GM12878 (cell line): ENCODE measurements around the gene NCAM2. TPM values are rescaled to one million over a fixed set of nuclear protein-coding genes. Genes with fewer than 3 reads are reported as not detected.

Experiments used
- ATAC-seq: fragments of 200-7000 bp; cut with Tn5 transposase; 3 replicates; pipeline ENCODE4 v1.9.1; 2020; ENCODE audit warnings: mild to moderate bottlenecking, moderate library complexity
- BruUV-seq: library from RNA; stranded (reverse); fragments of 400-500 nt; replicated peaks from 2 replicates; lab custom pipeline; 2021; lab: Mats Ljungman, UMichigan
- CTCF ChIA-PET: fragments of 300-600 bp; sonication (Branson Sonifier 250); formaldehyde crosslinking; extraction: SDS; loops from one replicate; lab custom pipeline; 2021; ENCODE audit warnings: inconsistent platforms; lab: Yijun Ruan, JAX
- POLR2A ChIA-PET: fragments of 350-600 bp; formaldehyde crosslinking; extraction: SDS; loops from one replicate; lab custom pipeline; 2021; ENCODE audit warnings: inconsistent platforms; lab: Charles Lee
- RAD21 ChIA-PET: fragments of 300-600 bp; sonication (Branson Sonifier 250); formaldehyde crosslinking; loops from one replicate; lab custom pipeline; 2023; ENCODE audit warnings: antibody characterized with exemption; ENCODE audit not compliant: unreplicated experiment; lab: Charles Lee
- SMC1A ChIA-PET: fragments of 300-600 bp; sonication (Branson Sonifier 250); formaldehyde crosslinking; loops from one replicate; lab custom pipeline; 2023; ENCODE audit not compliant: unreplicated experiment, uncharacterized antibody; lab: Charles Lee
- DNase-seq: peaks from one replicate; pipeline ENCODE4 v3.0.0-alpha.2; 2011; ENCODE audit warnings: low read depth, low spot score
- FAIRE-seq: peaks from 3 replicates; lab custom pipeline; 2011; peaks lifted over from hg19 to GRCh38; lab: Jason Lieb, UNC
- H2AFZ ChIP-seq: 2 replicates; pipeline ENCODE4 v1.6.0; 2011; ENCODE audit warnings: low read depth, low read length, control low read depth; ENCODE audit not compliant: control insufficient read depth
- H3K27ac ChIP-seq: 2 replicates; pipeline ENCODE4 v1.5.1; 2011; ENCODE audit warnings: control low read depth; ENCODE audit not compliant: control insufficient read depth, insufficient read depth
- H3K27me3 ChIP-seq, 2 experiments: replicated peaks in 1 of 2; 2 replicates each; pipeline versions ENCODE4 v1.6.0 to v1.6.1; 2011; ENCODE audit warnings: low read length in 1 of 2; ENCODE audit not compliant: control insufficient read depth in 2 of 2, insufficient read depth in 2 of 2
- H3K36me3 ChIP-seq, 2 experiments: 2 replicates each; pipeline ENCODE4 v1.5.1; 2011; ENCODE audit warnings: low read length in 1 of 2; ENCODE audit not compliant: control insufficient read depth in 2 of 2, insufficient read depth in 2 of 2
- H3K4me1 ChIP-seq: 2 replicates; pipeline ENCODE4 v1.6.1; 2011; ENCODE audit warnings: mild to moderate bottlenecking, low read length, moderate library complexity, mixed read lengths; ENCODE audit not compliant: control insufficient read depth, insufficient read depth
- H3K4me2 ChIP-seq: 2 replicates; pipeline ENCODE4 v1.6.0; 2011; ENCODE audit warnings: control low read depth; ENCODE audit not compliant: control insufficient read depth, insufficient read depth
- H3K4me3 ChIP-seq: fragments of 200-600 bp; sonication (generic); 2 replicates; pipeline ENCODE4 v1.5.1; 2016
- H3K79me2 ChIP-seq: 2 replicates; pipeline ENCODE4 v1.6.0; 2011; ENCODE audit warnings: low read length; ENCODE audit not compliant: control insufficient read depth, insufficient read depth
- H3K9ac ChIP-seq: 2 replicates; pipeline ENCODE4 v1.8.0; 2011; ENCODE audit warnings: low read length, control low read depth, mixed read lengths; ENCODE audit not compliant: control insufficient read depth, insufficient read depth
- H3K9me3 ChIP-seq: replicated peaks from 3 replicates; pipeline ENCODE4 v1.5.1; 2011; ENCODE audit warnings: mild to moderate bottlenecking, low read length; ENCODE audit not compliant: control insufficient read depth, insufficient read depth
- H4K20me1 ChIP-seq: 2 replicates; pipeline ENCODE4 v1.6.0; 2011; ENCODE audit not compliant: control insufficient read depth, insufficient read depth
- HDGF ChIP-seq: fragments of 450-650 bp; IDR thresholded peaks from 2 replicates; pipeline ENCODE4 v1.6.1; 2016; ENCODE audit warnings: antibody characterized with exemption
- SMAD1 ChIP-seq: fragments of 450-650 bp; IDR thresholded peaks from 2 replicates; pipeline ENCODE4 v1.6.1; 2018; ENCODE audit warnings: mild to moderate bottlenecking, low read depth; ENCODE audit not compliant: partially characterized antibody
- SMARCA5 ChIP-seq: fragments of 450-650 bp; IDR thresholded peaks from 2 replicates; pipeline ENCODE4 v1.6.1; 2017; ENCODE audit warnings: mild to moderate bottlenecking
- USF1 ChIP-seq: IDR thresholded peaks from 2 replicates; pipeline ENCODE4 v1.6.1; 2011; ENCODE audit warnings: borderline replicate concordance, low read depth, mild to moderate bottlenecking, moderate library complexity, mixed read lengths, low read length; ENCODE audit not compliant: insufficient read depth; ENCODE audit errors: extremely low read length
- WGBS: methylation state at CpG from one replicate; pipeline ENCODE4 v1.1.6; 2016; ENCODE audit warnings: low lambda C conversion rate; ENCODE audit not compliant: insufficient replicate concordance, insufficient coverage; ENCODE audit errors: missing lambda C conversion rate; 5-methylcytosine and 5-hydroxymethylcytosine counted together
- in situ Hi-C: fragments of 300-500 bp; cut with MboI; formaldehyde crosslinking; loops from 9 replicates; pipeline ENCODE4 v1.14.3; 2018; ENCODE audit warnings: mixed read lengths
- intact Hi-C: fragments of 100-400 bp; cut with micrococcal nuclease; formaldehyde crosslinking; loops from one replicate; pipeline ENCODE4 v1.14.2; 2022; ENCODE audit not compliant: unreplicated experiment
- polyA plus RNA-seq, 11 experiments: library from polyadenylated mRNA; depleted of rRNA in 4 of 11; unstranded in 6 of 11; stranded (reverse) in 5 of 11; fragments of >200 nt; fragmentation: Nextera tagmentation in 4 of 11; fragmentation: Illumina TruSeq in 1 of 11; extraction: Ambion mirVana in 4 of 11; extraction: Trizol in 1 of 11; gene quantifications; 1 replicate in 1 of 11; 2 replicates in 10 of 11; pipeline versions ENCODE4 v1.2.1 to v1.2.3, GENCODE V29; 2011 to 2016; ENCODE audit warnings: inconsistent platforms in 2 of 11, missing spikeins in 2 of 11, low read depth in 1 of 11
- total RNA-seq, 4 experiments: library from RNA; depleted of rRNA in 3 of 4; stranded (reverse); fragments of >200 nt in 3 of 4; fragmentation: Illumina TruSeq in 1 of 4; extraction: Trizol in 1 of 4; gene quantifications; 2 replicates each; pipeline versions ENCODE4 v1.2.1 to v1.2.3, GENCODE V29; 2013 to 2021
- TF ChIP-seq, protein P1 (sequence below): IDR thresholded peaks from 2 replicates; pipeline ENCODE4 v1.6.1; 2011; ENCODE audit warnings: borderline replicate concordance, low read depth, mild to moderate bottlenecking, moderate library complexity, low read length; ENCODE audit not compliant: insufficient read depth, poor library complexity, severe bottlenecking

NCAM2 gene
- total and polyA plus RNA-seq, 10 of the 15 experiments (the other 5 are each of a cell fraction or from before 2014, with no cell fraction given) = 0.23 to 0.27 TPM; not detected in 8

GRCh38 chr21:21175798-21176334, 177.7 kb downstream of the NCAM2 start:
- SMC1A ChIA-PET = no interaction called here
- Histone ChIP-seq H3K4me3 (no peak overlapping the region), H3K9ac (no peak overlapping the region), H3K36me3 (no peaks in the 10 kb centered on the region), H3K27ac (no peak overlapping the region), H4K20me1 (no peaks in the 10 kb centered on the region), H3K27me3 (no peaks in the 10 kb centered on the region), H3K9me3 (no peaks in the 10 kb centered on the region), H3K79me2 (no peaks in the 10 kb centered on the region), H3K4me1 (no peaks in the 10 kb centered on the region), H3K4me2 (no peak overlapping the region), H2AFZ (no peak overlapping the region)
- FAIRE-seq = no peak
- CTCF ChIA-PET = no interaction called here
- in situ Hi-C loops (no loop called here), intact Hi-C loops (no loop called here)
- no peak for TF ChIP-seq HDGF
- TF ChIP-seq SMAD1 = no peak
- no peak for TF ChIP-seq USF1
- TF ChIP-seq, protein P1, sequence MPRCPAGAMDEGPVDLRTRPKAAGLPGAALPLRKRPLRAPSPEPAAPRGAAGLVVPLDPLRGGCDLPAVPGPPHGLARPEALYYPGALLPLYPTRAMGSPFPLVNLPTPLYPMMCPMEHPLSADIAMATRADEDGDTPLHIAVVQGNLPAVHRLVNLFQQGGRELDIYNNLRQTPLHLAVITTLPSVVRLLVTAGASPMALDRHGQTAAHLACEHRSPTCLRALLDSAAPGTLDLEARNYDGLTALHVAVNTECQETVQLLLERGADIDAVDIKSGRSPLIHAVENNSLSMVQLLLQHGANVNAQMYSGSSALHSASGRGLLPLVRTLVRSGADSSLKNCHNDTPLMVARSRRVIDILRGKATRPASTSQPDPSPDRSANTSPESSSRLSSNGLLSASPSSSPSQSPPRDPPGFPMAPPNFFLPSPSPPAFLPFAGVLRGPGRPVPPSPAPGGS = no peak
- TF ChIP-seq SMARCA5 = no peak
- POLR2A ChIA-PET = no interaction called here
- BruUV-seq = no TSS peak
- ATAC-seq = no peak
- no peak for DNase-seq
- 0% methylated on average over 1 of the region's 1 CpG for WGBS
- RAD21 ChIA-PET = no interaction called here
